WTC11 (cell line): ENCODE results near the gene STRA6. TPM values are rescaled to one million over a fixed set of nuclear protein-coding genes. Genes with fewer than 3 reads are reported as not detected.

Source experiments
- ATAC-seq: fragments of 200-7000 bp; cut with Tn5 transposase; 2 replicates; pipeline ENCODE4 v1.10.0; 2021; ENCODE audit warnings: mild to moderate bottlenecking, moderate library complexity
- CTCF ChIA-PET: fragments of 300-600 bp; sonication (Branson Sonifier 250); formaldehyde crosslinking; loops from one replicate; lab custom pipeline; 2021; ENCODE audit warnings: antibody characterized with exemption; lab: Charles Lee
- POLR2A ChIA-PET: fragments of 350-600 bp; sonication (Branson Sonifier 250); formaldehyde crosslinking; loops from one replicate; lab custom pipeline; 2021; ENCODE audit warnings: antibody characterized with exemption; lab: Charles Lee
- DNase-seq: peaks from one replicate; pipeline ENCODE4 v3.0.0; 2021; ENCODE audit warnings: low spot score
- H3K27ac Mint-ChIP-seq: 2 replicates; pipeline ENCODE4 v1.8.0; 2021; ENCODE audit warnings: mixed read lengths
- H3K27me3 Mint-ChIP-seq: 2 replicates; pipeline ENCODE4 v1.8.0; 2021; ENCODE audit warnings: low read depth, mild to moderate bottlenecking, moderate library complexity, mixed read lengths
- H3K36me3 Mint-ChIP-seq: 2 replicates; pipeline ENCODE4 v1.8.0; 2021; ENCODE audit warnings: mixed read lengths
- H3K4me1 Mint-ChIP-seq: 2 replicates; pipeline ENCODE4 v1.8.0; 2022; ENCODE audit warnings: mixed read lengths
- H3K4me3 Mint-ChIP-seq: 2 replicates; pipeline ENCODE4 v1.8.0; 2021; ENCODE audit warnings: mild to moderate bottlenecking, moderate library complexity, mixed read lengths
- H3K9me3 Mint-ChIP-seq: 2 replicates; pipeline ENCODE4 v1.8.0; 2021; ENCODE audit warnings: mixed read lengths
- ARID4B ChIP-seq: sonication (generic); formaldehyde crosslinking; IDR thresholded peaks from 2 replicates; pipeline ENCODE4 v1.8.0; 2023; ENCODE audit warnings: missing genetic modification reagents, mild to moderate bottlenecking, borderline replicate concordance
- ATF1 ChIP-seq: sonication (generic); formaldehyde crosslinking; IDR thresholded peaks from 2 replicates; pipeline ENCODE4 v1.8.1; 2023; ENCODE audit warnings: mild to moderate bottlenecking, moderate library complexity, missing genetic modification reagents
- CTCF ChIP-seq: fragments of 200-600 bp; IDR thresholded peaks from 2 replicates; pipeline ENCODE4 v1.8.0; 2022; ENCODE audit warnings: antibody characterized with exemption
- ELF4 ChIP-seq: sonication (generic); formaldehyde crosslinking; IDR thresholded peaks from 2 replicates; pipeline ENCODE4 v1.8.1; 2022; ENCODE audit warnings: low read depth, mild to moderate bottlenecking, moderate library complexity, missing genetic modification reagents
- ESRRA ChIP-seq: sonication (generic); formaldehyde crosslinking; IDR thresholded peaks from 2 replicates; pipeline ENCODE4 v1.8.1; 2022; ENCODE audit warnings: mild to moderate bottlenecking, missing genetic modification reagents, borderline replicate concordance
- GABPB1 ChIP-seq: sonication (generic); formaldehyde crosslinking; IDR thresholded peaks from 2 replicates; pipeline ENCODE4 v1.8.1; 2023; ENCODE audit warnings: mild to moderate bottlenecking, missing genetic modification reagents
- GTF2I ChIP-seq: fragments of 250-450 bp; sonication (Bioruptor Pico); conservative IDR thresholded peaks from 2 replicates; pipeline ENCODE4 v1.4.0; 2021; ENCODE audit warnings: mild to moderate bottlenecking
- MXD4 ChIP-seq: fragments of 250-450 bp; sonication (Bioruptor Pico); IDR thresholded peaks from 2 replicates; pipeline ENCODE4 v1.8.0; 2021; ENCODE audit warnings: mild to moderate bottlenecking, moderate library complexity, borderline replicate concordance
- TCF7 ChIP-seq: sonication (generic); formaldehyde crosslinking; IDR thresholded peaks from 2 replicates; pipeline ENCODE4 v1.8.0; 2022; ENCODE audit warnings: mild to moderate bottlenecking, low read depth, missing genetic modification reagents, moderate library complexity
- USF2 ChIP-seq: sonication (generic); formaldehyde crosslinking; IDR thresholded peaks from 2 replicates; pipeline ENCODE4 v1.8.1; 2023; ENCODE audit warnings: mild to moderate bottlenecking, missing genetic modification reagents, moderate library complexity
- ZNF219 ChIP-seq: sonication (generic); formaldehyde crosslinking; IDR thresholded peaks from 2 replicates; pipeline ENCODE4 v1.8.0; 2023; ENCODE audit warnings: missing genetic modification reagents, mild to moderate bottlenecking, borderline replicate concordance
- total RNA-seq: library from RNA; stranded (reverse); gene quantifications from 3 replicates; pipeline ENCODE4 v1.2.3, GENCODE V29; 2021

The STRA6 gene
- total RNA-seq, 1 experiment from 2014 or later: 23.2 TPM

- TF ChIP-seq ESRRA (CRISPR knock-in tag) (no peak), TCF7 (no peak), ZNF219 (no peak), USF2 (CRISPR knock-in tag) (no peak), ELF4 (CRISPR knock-in tag) (no peak), MXD4 (CRISPR knock-in tag) (no peak), ARID4B (CRISPR knock-in tag) (no peak)
These were observed 38.5 kb upstream of the STRA6 start (continued) for GRCh38 chr15:74240897-74241614.

- H3K27me3 Mint-ChIP-seq: peaks cover 25% of the 10 kb centered on the region
- no peaks in the 10 kb centered on the region for H3K9me3 Mint-ChIP-seq
- no peak overlapping the region for H3K4me3 Mint-ChIP-seq
- peak; percentile 23 for DNase-seq
- TF ChIP-seq CTCF: no peak
- TF ChIP-seq GABPB1: no peak
- no peak for TF ChIP-seq ATF1
- TF ChIP-seq TCF7: no peak
- no peak for TF ChIP-seq ARID4B (CRISPR knock-in tag)
- no peak for TF ChIP-seq GTF2I (CRISPR knock-in tag)
- no peak overlapping the region for H3K27ac Mint-ChIP-seq
- H3K4me1 Mint-ChIP-seq: peaks cover 42% of the 10 kb centered on the region
- ChIA-PET CTCF (interaction anchor here (0.9 to 3.9 kb wide), 11 partner anchors 9 to 106 kb away, joined by 3 to 25 read pairs (median 3); no protein-coding TSS in a partner anchor), POLR2A (no interaction called here)
- H3K36me3 Mint-ChIP-seq: no peaks in the 10 kb centered on the region
- peak; percentile 64 for ATAC-seq
These were observed 37.5 kb upstream of the STRA6 start for GRCh38 chr15:74240002-74240568.
